GM10266 (cell line): ENCODE results near the gene HDAC4.

Experiments used
- DNase-seq: peaks from one replicate; pipeline ENCODE4 v3.0.0; 2012; ENCODE audit errors: extremely low spot score
- TF ChIP-seq, protein P1 (sequence below): IDR thresholded peaks from 2 replicates; pipeline ENCODE4 v1.5.1; 2012; ENCODE audit warnings: mild to moderate bottlenecking, low read depth; ENCODE audit not compliant: control insufficient read depth, insufficient read depth; ENCODE audit errors: missing control alignments

The HDAC4 gene

DNA sequence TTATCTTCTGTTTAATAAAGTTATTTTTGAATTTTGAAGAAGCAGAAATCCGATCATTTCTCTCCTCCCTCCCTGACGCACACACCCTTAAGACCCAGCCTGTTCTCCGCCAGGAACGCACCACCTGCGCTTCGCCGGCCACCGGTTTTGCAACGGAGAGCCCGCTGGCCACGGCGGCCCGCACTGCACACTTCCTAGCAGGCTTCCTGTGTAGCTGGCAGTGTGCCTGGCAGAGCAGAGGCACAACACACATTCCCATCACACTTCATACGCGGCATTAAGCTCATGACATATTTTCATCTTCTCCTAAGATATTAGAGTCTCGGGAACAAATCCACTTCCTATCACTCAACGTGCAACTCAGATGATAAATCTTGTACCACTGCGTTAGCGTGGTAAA, 148.0 kb downstream of the HDAC4 start:
- TF ChIP-seq, protein P1, sequence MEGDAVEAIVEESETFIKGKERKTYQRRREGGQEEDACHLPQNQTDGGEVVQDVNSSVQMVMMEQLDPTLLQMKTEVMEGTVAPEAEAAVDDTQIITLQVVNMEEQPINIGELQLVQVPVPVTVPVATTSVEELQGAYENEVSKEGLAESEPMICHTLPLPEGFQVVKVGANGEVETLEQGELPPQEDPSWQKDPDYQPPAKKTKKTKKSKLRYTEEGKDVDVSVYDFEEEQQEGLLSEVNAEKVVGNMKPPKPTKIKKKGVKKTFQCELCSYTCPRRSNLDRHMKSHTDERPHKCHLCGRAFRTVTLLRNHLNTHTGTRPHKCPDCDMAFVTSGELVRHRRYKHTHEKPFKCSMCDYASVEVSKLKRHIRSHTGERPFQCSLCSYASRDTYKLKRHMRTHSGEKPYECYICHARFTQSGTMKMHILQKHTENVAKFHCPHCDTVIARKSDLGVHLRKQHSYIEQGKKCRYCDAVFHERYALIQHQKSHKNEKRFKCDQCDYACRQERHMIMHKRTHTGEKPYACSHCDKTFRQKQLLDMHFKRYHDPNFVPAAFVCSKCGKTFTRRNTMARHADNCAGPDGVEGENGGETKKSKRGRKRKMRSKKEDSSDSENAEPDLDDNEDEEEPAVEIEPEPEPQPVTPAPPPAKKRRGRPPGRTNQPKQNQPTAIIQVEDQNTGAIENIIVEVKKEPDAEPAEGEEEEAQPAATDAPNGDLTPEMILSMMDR = no peak
- DNase-seq = no peak

DNA sequence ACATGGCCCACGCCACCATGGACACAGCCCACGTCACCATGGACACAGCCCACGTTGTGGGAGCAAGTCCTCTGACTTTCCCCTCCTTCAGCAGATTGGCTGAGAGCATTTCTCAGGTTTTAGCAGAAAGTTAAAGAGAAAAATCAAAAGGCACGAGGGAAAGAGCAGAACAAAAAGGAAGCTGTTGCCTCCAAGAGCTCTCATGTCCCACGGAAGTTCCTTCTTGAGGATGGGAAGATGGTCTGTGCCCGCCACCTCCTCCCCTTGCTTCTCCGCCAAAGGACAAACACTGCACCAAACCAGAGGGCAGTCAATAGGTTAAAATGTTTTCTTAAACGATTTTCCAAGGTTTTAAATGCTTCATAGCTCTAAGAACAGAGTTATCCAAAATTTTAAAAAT, 148.4 kb downstream of the HDAC4 start:
- TF ChIP-seq, protein P1 = no peak
- no peak for DNase-seq

DNA sequence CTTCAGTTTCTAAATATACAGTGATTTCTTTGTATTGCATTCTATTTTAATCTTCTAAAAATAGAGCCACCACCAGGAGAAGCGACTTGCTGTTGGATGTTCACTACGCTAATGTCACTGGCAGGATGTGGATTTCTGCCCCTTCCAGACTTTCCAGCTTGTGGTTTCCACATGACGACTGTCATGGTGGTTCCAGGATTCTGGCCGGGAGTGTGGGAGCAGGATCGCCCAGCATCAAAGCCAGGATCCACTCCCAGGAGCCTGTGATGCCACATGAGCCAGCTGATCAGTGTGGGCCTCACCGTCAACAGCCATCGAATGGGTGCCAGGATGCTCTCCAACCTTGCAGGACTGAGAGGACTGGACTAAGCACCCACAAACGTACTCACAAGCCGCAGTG, 148.8 kb downstream of the HDAC4 start:
- TF ChIP-seq, protein P1 = no peak
- DNase-seq = no peak

DNA sequence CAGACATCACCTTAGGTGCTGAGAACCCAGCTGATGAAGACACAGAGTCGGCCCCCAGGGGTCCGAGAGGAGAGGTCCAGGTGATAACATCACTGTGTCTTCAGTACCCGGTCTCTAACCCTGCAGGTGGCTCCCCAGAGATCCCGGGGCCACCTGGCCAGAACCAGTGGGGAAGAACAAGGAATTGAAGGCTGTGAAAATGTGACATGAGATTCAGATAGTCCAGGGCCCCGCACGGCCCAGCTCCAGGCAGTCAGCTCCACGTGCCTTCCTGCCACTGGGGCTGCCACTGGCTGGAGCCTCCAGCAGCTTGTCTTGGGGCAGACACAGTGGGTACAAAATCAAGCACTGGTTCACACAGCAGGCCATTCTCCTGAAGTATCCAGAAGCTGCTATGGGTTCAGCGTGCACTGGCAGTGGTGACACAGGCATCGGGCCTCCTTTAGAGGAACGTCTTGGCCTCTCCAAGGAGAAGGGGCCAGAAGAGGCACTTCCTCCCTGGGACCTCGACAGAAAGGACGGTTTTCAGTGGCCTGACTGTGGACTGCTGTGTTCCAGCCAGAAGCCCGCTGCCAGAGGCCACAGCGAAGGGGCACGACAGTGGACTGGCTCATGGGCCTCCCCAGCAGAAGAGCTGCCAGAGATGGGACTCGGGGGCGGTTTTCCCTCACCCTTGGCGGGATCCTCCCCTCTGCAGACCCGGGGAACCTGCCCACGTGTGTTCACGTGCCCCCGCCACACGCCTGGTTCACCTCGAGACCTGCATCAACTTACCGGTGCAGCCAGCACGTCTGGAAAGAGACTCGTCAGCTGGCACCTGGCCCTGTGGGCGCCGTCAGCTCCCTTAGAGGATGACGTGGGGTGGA, 150.4 kb downstream of the HDAC4 start:
- TF ChIP-seq, protein P1 = no peak

DNA sequence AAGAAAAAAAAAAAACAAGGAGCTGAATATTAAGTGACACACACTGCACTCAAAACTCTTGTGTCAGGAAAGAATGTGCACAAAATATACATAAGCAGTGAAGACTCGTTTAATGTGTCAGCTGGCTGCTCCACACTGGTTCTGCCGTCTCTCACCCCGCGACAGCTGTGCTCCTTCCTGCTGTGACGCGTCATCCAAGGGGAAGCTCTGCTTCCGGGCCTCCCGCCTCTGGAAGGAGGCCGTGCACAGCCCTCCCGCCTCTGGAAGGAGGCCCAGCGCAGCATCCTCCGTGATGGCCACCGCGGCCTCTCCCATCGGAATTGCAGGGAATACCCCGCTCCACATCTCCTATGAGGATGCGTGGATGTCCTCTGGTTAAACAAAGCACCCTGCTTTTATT, 151.0 kb downstream of the HDAC4 start:
- TF ChIP-seq, protein P1 = no peak
- no peak for DNase-seq

More for the DNA sequence above, 150.4 kb downstream of the HDAC4 start:
- DNase-seq = no peak

DNA sequence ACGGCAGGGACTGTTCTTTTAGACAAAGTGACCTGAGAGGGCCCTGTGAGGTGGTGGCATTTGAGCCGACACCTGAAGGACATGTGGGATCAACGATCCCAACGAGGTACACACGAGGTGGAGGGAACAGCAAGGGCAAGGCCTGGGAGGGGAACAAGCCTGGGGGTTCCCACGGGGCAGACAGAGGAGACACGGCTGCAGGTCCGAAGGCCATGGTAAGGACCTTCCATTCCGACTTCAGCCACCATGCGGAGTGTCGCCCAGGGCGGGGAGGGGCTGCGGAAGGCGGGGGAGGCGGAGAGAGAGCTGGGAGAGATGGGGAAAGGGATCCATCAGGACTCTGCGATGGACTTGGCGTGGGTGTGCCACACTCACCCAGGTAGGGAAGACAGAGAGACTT, 151.8 kb downstream of the HDAC4 start:
- TF ChIP-seq, protein P1 = no peak
- DNase-seq = no peak
